ENCODE results near the gene ABCF3. TPM values are rescaled to one million over a fixed set of nuclear protein-coding genes. Genes with fewer than 3 reads are reported as not detected.

Gene ABCF3
- total RNA-seq, 1 experiment from 2014 or later, result 68.8 TPM

GRCh38 chr3:184192889-184193288 is 6.9 kb downstream of the ABCF3 start:
- no peak for DNase-seq
- no TSS peak for BruUV-seq (replicated peaks)
- H3K4me3 Mint-ChIP-seq (ENCODE audit: unreplicated experiment), result no peak overlapping the region
- CTCF ChIA-PET, result no interaction called here
- H3K36me3 ChIP-seq (ENCODE audit: control insufficient read depth, insufficient read depth, low read length), result peaks cover 4% of the 10 kb centered on the region; the same call in 1 of the 2 replicates
- H3K36me3 Mint-ChIP-seq (ENCODE audit: insufficient read depth, unreplicated experiment), result peaks cover 59% of the 10 kb centered on the region
- no peak overlapping the region for H3K27ac Mint-ChIP-seq (ENCODE audit: unreplicated experiment)
- no peaks in the 10 kb centered on the region for H3K27me3 ChIP-seq (replicated peaks; ENCODE audit: control insufficient read depth, insufficient read depth, low read length)
- intact Hi-C loops (cut with micrococcal nuclease; ENCODE audit: unreplicated experiment), result no loop called here
- no peak for TF ChIP-seq CTCF (IDR thresholded peaks at IDR 0.05; ENCODE audit: insufficient read depth in 1 of 2, low read depth in 1 of 2, low read length in 1 of 2, severe bottlenecking in 1 of 2, unreplicated experiment in 1 of 2)
- no peak overlapping the region for H3K4me3 ChIP-seq (ENCODE audit: low read depth, low read length)
- no peaks in the 10 kb centered on the region for H3K4me1 Mint-ChIP-seq (ENCODE audit: low read depth, unreplicated experiment)
- no peaks in the 10 kb centered on the region for H3K4me1 ChIP-seq
- H3K27me3 Mint-ChIP-seq (ENCODE audit: insufficient read depth, unreplicated experiment), result no peaks in the 10 kb centered on the region
- no peaks in the 10 kb centered on the region for H3K9me3 ChIP-seq
- H3K9me3 Mint-ChIP-seq (ENCODE audit: unreplicated experiment), result no peaks in the 10 kb centered on the region
- POLR2A ChIA-PET, result no interaction called here

DNA sequence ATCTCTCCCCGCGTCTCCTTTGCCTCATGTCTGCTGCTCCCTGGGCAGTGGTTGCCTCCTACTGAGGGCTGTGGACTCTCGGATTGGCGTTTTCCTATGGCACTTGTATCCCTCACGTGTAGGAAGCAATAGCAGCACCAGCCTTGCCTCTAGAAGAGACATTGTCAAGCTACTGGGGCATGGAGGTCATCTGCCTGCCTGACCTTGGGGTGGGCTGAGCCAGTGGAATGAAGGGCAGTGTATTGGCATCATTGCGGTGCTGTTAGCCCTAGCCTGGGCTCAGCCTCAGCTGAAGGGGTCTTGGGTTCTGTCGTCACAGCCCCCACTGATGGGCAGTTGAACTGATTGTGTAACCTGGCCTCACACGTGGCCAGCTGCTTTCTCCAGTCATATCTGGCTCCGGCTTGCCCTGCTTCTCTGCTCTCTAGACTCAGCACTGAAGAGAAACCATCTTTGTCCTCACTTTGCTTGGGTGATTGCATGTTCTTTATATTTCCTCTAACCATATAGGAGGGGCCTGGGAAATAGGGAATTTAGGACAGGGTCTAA is 8.1 kb downstream of the ABCF3 start:
- Mint-ChIP-seq H3K4me3 (ENCODE audit: unreplicated experiment) (no peak overlapping the region), H3K36me3 (ENCODE audit: insufficient read depth, unreplicated experiment) (peaks cover 49% of the 10 kb centered on the region), H3K4me1 (ENCODE audit: low read depth, unreplicated experiment) (no peaks in the 10 kb centered on the region), H3K27ac (ENCODE audit: unreplicated experiment) (no peak overlapping the region), H3K27me3 (ENCODE audit: insufficient read depth, unreplicated experiment) (no peaks in the 10 kb centered on the region), H3K9me3 (ENCODE audit: unreplicated experiment) (no peaks in the 10 kb centered on the region)
- no TSS peak for BruUV-seq (replicated peaks)
- no peak for DNase-seq
- Histone ChIP-seq H3K9me3 (no peaks in the 10 kb centered on the region), H3K27me3 (replicated peaks; ENCODE audit: control insufficient read depth, insufficient read depth, low read length) (no peaks in the 10 kb centered on the region), H3K4me1 (no peaks in the 10 kb centered on the region), H3K4me3 (ENCODE audit: low read depth, low read length) (no peak overlapping the region), H3K36me3 (ENCODE audit: control insufficient read depth, insufficient read depth, low read length) (peaks cover 4% of the 10 kb centered on the region; the same call in 1 of the 2 replicates)
- intact Hi-C loops (cut with micrococcal nuclease; ENCODE audit: unreplicated experiment), result no loop called here
- no peak for TF ChIP-seq CTCF (IDR thresholded peaks at IDR 0.05; ENCODE audit: insufficient read depth in 1 of 2, low read depth in 1 of 2, low read length in 1 of 2, severe bottlenecking in 1 of 2, unreplicated experiment in 1 of 2)
- POLR2A ChIA-PET, result no interaction called here
- CTCF ChIA-PET, result no interaction called here

- Histone ChIP-seq H3K36me3 (ENCODE audit: control insufficient read depth, insufficient read depth, low read length) (peaks cover 3% of the 10 kb centered on the region; the same call in 1 of the 2 replicates), H3K9me3 (no peaks in the 10 kb centered on the region), H3K4me3 (ENCODE audit: low read depth, low read length) (no peak overlapping the region), H3K4me1 (no peaks in the 10 kb centered on the region), H3K27me3 (replicated peaks; ENCODE audit: control insufficient read depth, insufficient read depth, low read length) (no peaks in the 10 kb centered on the region)
- Mint-ChIP-seq H3K27ac (ENCODE audit: unreplicated experiment) (no peak overlapping the region), H3K9me3 (ENCODE audit: unreplicated experiment) (no peaks in the 10 kb centered on the region), H3K36me3 (ENCODE audit: insufficient read depth, unreplicated experiment) (peaks cover 45% of the 10 kb centered on the region), H3K4me3 (ENCODE audit: unreplicated experiment) (no peak overlapping the region), H3K27me3 (ENCODE audit: insufficient read depth, unreplicated experiment) (no peaks in the 10 kb centered on the region), H3K4me1 (ENCODE audit: low read depth, unreplicated experiment) (no peaks in the 10 kb centered on the region)
- CTCF ChIA-PET, result no interaction called here
- BruUV-seq (replicated peaks), result no TSS peak
- TF ChIP-seq CTCF (IDR thresholded peaks at IDR 0.05; ENCODE audit: insufficient read depth in 1 of 2, low read depth in 1 of 2, low read length in 1 of 2, severe bottlenecking in 1 of 2, unreplicated experiment in 1 of 2), result no peak
- intact Hi-C loops (cut with micrococcal nuclease; ENCODE audit: unreplicated experiment), result no loop called here
- no peak for DNase-seq
- POLR2A ChIA-PET, result interaction anchor here (1.5 kb wide), 1 partner anchor 10 kb away, joined by 3 read pairs; no protein-coding TSS in a partner anchor
Measured at GRCh38 chr3:184196536-184196935, 10.5 kb downstream of the ABCF3 start.
